HG02981 (cell line): Measurements from ENCODE around the gene MECP2.

ENCODE experiments used
- ATAC-seq: cut with Tn5 transposase; IDR thresholded peaks from one replicate; pipeline ENCODE4 v1.9.1; 2021; ENCODE audit warnings: mild to moderate bottlenecking, moderate library complexity; ENCODE audit not compliant: unreplicated experiment

Gene MECP2

GRCh38 chrX:154116426-154117211, 19.1 kb upstream of the MECP2 start:
- ATAC-seq = no peak

GRCh38 chrX:154115750-154116149, 18.2 kb upstream of the MECP2 start:
- ATAC-seq = no peak

- ATAC-seq = no peak
These were observed 17.6 kb upstream of the MECP2 start for GRCh38 chrX:154115071-154115470.

GRCh38 chrX:154114652-154115051, 17.1 kb upstream of the MECP2 start:
- ATAC-seq = no peak

GRCh38 chrX:154113729-154114128, 16.2 kb upstream of the MECP2 start:
- no peak for ATAC-seq

- no peak for ATAC-seq
These were observed 1.0 kb upstream of the MECP2 start for GRCh38 chrX:154098551-154098950.

GRCh38 chrX:154097003-154097588, 421 bp downstream of the MECP2 start:
- peak; percentile 31 for ATAC-seq

GRCh38 chrX:154096140-154097002, 1.1 kb downstream of the MECP2 start:
- no peak for ATAC-seq

- no peak for ATAC-seq
These were observed 2.7 kb downstream of the MECP2 start for GRCh38 chrX:154094833-154095232.

GRCh38 chrX:154093965-154094364, 3.6 kb downstream of the MECP2 start:
- ATAC-seq = no peak

- no peak for ATAC-seq
These were observed 5.1 kb downstream of the MECP2 start for GRCh38 chrX:154092371-154092770.

GRCh38 chrX:154091678-154092077, 5.8 kb downstream of the MECP2 start:
- no peak for ATAC-seq

- ATAC-seq = no peak
These were observed 6.8 kb downstream of the MECP2 start for GRCh38 chrX:154090731-154091130.

- ATAC-seq = no peak
These were observed 12.8 kb downstream of the MECP2 start for GRCh38 chrX:154084449-154085300.

GRCh38 chrX:154083126-154083517, 14.4 kb downstream of the MECP2 start:
- no peak for ATAC-seq

- ATAC-seq = no peak
These were observed 15.0 kb downstream of the MECP2 start for GRCh38 chrX:154082396-154083125.

GRCh38 chrX:154077101-154077500, 20.4 kb downstream of the MECP2 start:
- no peak for ATAC-seq

GRCh38 chrX:154074199-154074598, 23.3 kb downstream of the MECP2 start:
- ATAC-seq = no peak

- ATAC-seq = no peak
These were observed 25.3 kb downstream of the MECP2 start for GRCh38 chrX:154072192-154072591.

GRCh38 chrX:154068560-154068959, 29.0 kb downstream of the MECP2 start:
- ATAC-seq = no peak
